Gastrocnemius medialis (tissue), 4 donors: Measurements from ENCODE around the gene PBX1.

Experiments used
- CTCF ChIP-seq, 5 experiments: fragments of 450-650 bp in 3 of 5; fragments of 200-600 bp in 2 of 5; sonication (generic) in 2 of 5; IDR thresholded peaks in 4 of 5; conservative IDR thresholded peaks in 1 of 5; 1 replicate in 4 of 5; 2 replicates in 1 of 5; pipeline ENCODE4 v1.5.1; 2016 to 2019; ENCODE audit warnings: antibody characterized with exemption in 5 of 5, mild to moderate bottlenecking in 3 of 5, moderate library complexity in 3 of 5
- POLR2A ChIP-seq, 2 donors: fragments of 450-650 bp; IDR thresholded peaks; one replicate each; pipeline ENCODE4 v1.6.1; 2017; ENCODE audit warnings: antibody characterized with exemption in 2 of 2, mild to moderate bottlenecking in 2 of 2, moderate library complexity in 2 of 2

- TF ChIP-seq CTCF (IDR thresholded peaks at IDR 0.05 in 4 of 5, conservative IDR thresholded peaks at IDR 0.05 in 1 of 5) (no peak), POLR2A (IDR thresholded peaks at IDR 0.05) (no peak)
These were observed 164.4 kb downstream of the PBX1 start for GRCh38 chr1:164723296-164723798.
